NCI-H1417 (cell line): Measurements from ENCODE around the gene SZRD1.

Experiments used
- DNase-seq, 3 experiments: peaks; one replicate each; lab custom pipeline; 2025; lab: John Stamatoyannopoulos, UW

The SZRD1 gene

GRCh38 chr1:16440131-16440469 lies 73.1 kb downstream of the SZRD1 start:
- no peak for DNase-seq

GRCh38 chr1:16440470-16441281 lies 73.6 kb downstream of the SZRD1 start, which contains the start of gene NECAP2:
TSS of gene NECAP2 (plus strand) at chr1:16440724. CDS start at chr1:16440762, 38 bp downstream.
- DNase-seq, result peak; percentile 89 to 93 (median 91)

GRCh38 chr1:16441282-16441665 lies 74.2 kb downstream of the SZRD1 start:
- peak in 1 of 3 experiments; percentile 38 for DNase-seq

- DNase-seq, result no peak
Measured at GRCh38 chr1:16442265-16442664, 75.2 kb downstream of the SZRD1 start.

- DNase-seq, result no peak
Measured at GRCh38 chr1:16442941-16443340, 75.9 kb downstream of the SZRD1 start.

- DNase-seq, result no peak
Measured at GRCh38 chr1:16443975-16444770, 77.1 kb downstream of the SZRD1 start.

- DNase-seq, result no peak
Measured at GRCh38 chr1:16445052-16445451, 78.0 kb downstream of the SZRD1 start.

GRCh38 chr1:16446116-16446515 lies 79.1 kb downstream of the SZRD1 start:
- no peak for DNase-seq

- no peak for DNase-seq
Measured at GRCh38 chr1:16447641-16448040, 80.6 kb downstream of the SZRD1 start.
